HepG2 (cell line): Measurements from ENCODE around the gene HOMEZ. TPM values are rescaled to one million over a fixed set of nuclear protein-coding genes. Genes with fewer than 3 reads are reported as not detected.

Source experiments
- CCAR2 ChIP-seq: fragments of 200-400 bp; formaldehyde crosslinking; optimal IDR thresholded peaks from 2 replicates; pipeline ENCODE3; 2018; ENCODE audit warnings: low read depth, mild to moderate bottlenecking, low read length, moderate library complexity
- CTCF ChIP-seq: sonication (generic); formaldehyde crosslinking; IDR thresholded peaks from 2 replicates; pipeline ENCODE4 v1.5.0; 2020; ENCODE audit warnings: mild to moderate bottlenecking, missing genetic modification reagents, moderate library complexity
- KLF15 ChIP-seq: sonication (generic); formaldehyde crosslinking; IDR thresholded peaks from 2 replicates; pipeline ENCODE4 v1.8.1; 2023; ENCODE audit warnings: borderline replicate concordance, mild to moderate bottlenecking, inconsistent platforms, missing genetic modification reagents, mixed read lengths
- SMARCE1 ChIP-seq: fragments of 450-650 bp; IDR thresholded peaks from 2 replicates; pipeline ENCODE4 v1.6.1; 2017; ENCODE audit warnings: borderline replicate concordance
- TAF1 ChIP-seq: sonication (generic); formaldehyde crosslinking; IDR thresholded peaks from 2 replicates; pipeline ENCODE4 v1.4.0; 2020; ENCODE audit warnings: missing genetic modification reagents
- ZNF10 ChIP-seq: sonication (generic); formaldehyde crosslinking; IDR thresholded peaks from 2 replicates; pipeline ENCODE4 v1.4.0; 2020; ENCODE audit warnings: mild to moderate bottlenecking, low read depth, missing genetic modification reagents, borderline replicate concordance
- ZNF263 ChIP-seq: sonication (generic); formaldehyde crosslinking; IDR thresholded peaks from 2 replicates; pipeline ENCODE4 v1.4.0; 2020; ENCODE audit warnings: missing genetic modification reagents
- ZNF264 ChIP-seq: sonication (generic); formaldehyde crosslinking; IDR thresholded peaks from 2 replicates; pipeline ENCODE4 v1.4.0; 2020; ENCODE audit warnings: missing genetic modification reagents
- polyA plus RNA-seq, 8 experiments: library from polyadenylated mRNA; depleted of rRNA in 3 of 8; stranded (reverse) in 7 of 8; unstranded in 1 of 8; fragments of >200 nt; fragmentation: Illumina TruSeq in 4 of 8; extraction: Trizol in 4 of 8; gene quantifications; 2 replicates each; pipeline versions ENCODE4 v1.2.1 to v1.2.3, GENCODE V29; 2011 to 2016; ENCODE audit warnings: low read depth in 4 of 8, missing spikeins in 1 of 8, mixed read lengths in 1 of 8; ENCODE audit not compliant: insufficient read depth in 1 of 8
- total RNA-seq, 5 experiments: library from RNA; depleted of rRNA; stranded (reverse); fragments of >200 nt; fragmentation: Illumina TruSeq; extraction: Trizol; gene quantifications; 2 replicates each; pipeline ENCODE4 v1.2.3, GENCODE V29; 2016; ENCODE audit warnings: low read depth in 1 of 5
- TF ChIP-seq, protein P1 (sequence below): sonication (generic); formaldehyde crosslinking; IDR thresholded peaks from 2 replicates; pipeline ENCODE4 v1.4.0; 2020; ENCODE audit warnings: mild to moderate bottlenecking, missing genetic modification reagents
- TF ChIP-seq, protein P2 (sequence below): IDR thresholded peaks from 2 replicates; pipeline ENCODE4 v1.6.1; 2016; ENCODE audit warnings: missing biosample characterization, missing genetic modification reagents, low read depth
- TF ChIP-seq, protein P3 (sequence below): sonication (generic); formaldehyde crosslinking; IDR thresholded peaks from 2 replicates; pipeline ENCODE4 v1.9.0; 2021; ENCODE audit warnings: missing genetic modification reagents, borderline replicate concordance
- TF ChIP-seq, protein P4 (sequence below): sonication (generic); formaldehyde crosslinking; IDR thresholded peaks from 2 replicates; pipeline ENCODE4 v1.5.1; 2020; ENCODE audit warnings: mild to moderate bottlenecking, missing genetic modification reagents, borderline replicate concordance
- TF ChIP-seq, protein P5 (sequence below): IDR thresholded peaks from 2 replicates; pipeline ENCODE4 v1.6.1; 2018; ENCODE audit warnings: missing genetic modification reagents, mild to moderate bottlenecking, missing compliant biosample characterization

Gene HOMEZ
- total and polyA plus RNA-seq, 2 of the 13 experiments (the other 11 are each of a cell fraction or from before 2014, with no cell fraction given): 14.5 to 31.8 TPM

- TF ChIP-seq, protein P1, sequence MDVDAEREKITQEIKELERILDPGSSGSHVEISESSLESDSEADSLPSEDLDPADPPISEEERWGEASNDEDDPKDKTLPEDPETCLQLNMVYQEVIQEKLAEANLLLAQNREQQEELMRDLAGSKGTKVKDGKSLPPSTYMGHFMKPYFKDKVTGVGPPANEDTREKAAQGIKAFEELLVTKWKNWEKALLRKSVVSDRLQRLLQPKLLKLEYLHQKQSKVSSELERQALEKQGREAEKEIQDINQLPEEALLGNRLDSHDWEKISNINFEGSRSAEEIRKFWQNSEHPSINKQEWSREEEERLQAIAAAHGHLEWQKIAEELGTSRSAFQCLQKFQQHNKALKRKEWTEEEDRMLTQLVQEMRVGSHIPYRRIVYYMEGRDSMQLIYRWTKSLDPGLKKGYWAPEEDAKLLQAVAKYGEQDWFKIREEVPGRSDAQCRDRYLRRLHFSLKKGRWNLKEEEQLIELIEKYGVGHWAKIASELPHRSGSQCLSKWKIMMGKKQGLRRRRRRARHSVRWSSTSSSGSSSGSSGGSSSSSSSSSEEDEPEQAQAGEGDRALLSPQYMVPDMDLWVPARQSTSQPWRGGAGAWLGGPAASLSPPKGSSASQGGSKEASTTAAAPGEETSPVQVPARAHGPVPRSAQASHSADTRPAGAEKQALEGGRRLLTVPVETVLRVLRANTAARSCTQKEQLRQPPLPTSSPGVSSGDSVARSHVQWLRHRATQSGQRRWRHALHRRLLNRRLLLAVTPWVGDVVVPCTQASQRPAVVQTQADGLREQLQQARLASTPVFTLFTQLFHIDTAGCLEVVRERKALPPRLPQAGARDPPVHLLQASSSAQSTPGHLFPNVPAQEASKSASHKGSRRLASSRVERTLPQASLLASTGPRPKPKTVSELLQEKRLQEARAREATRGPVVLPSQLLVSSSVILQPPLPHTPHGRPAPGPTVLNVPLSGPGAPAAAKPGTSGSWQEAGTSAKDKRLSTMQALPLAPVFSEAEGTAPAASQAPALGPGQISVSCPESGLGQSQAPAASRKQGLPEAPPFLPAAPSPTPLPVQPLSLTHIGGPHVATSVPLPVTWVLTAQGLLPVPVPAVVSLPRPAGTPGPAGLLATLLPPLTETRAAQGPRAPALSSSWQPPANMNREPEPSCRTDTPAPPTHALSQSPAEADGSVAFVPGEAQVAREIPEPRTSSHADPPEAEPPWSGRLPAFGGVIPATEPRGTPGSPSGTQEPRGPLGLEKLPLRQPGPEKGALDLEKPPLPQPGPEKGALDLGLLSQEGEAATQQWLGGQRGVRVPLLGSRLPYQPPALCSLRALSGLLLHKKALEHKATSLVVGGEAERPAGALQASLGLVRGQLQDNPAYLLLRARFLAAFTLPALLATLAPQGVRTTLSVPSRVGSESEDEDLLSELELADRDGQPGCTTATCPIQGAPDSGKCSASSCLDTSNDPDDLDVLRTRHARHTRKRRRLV (CRISPR knock-in tag): peak; percentile 60
- TF ChIP-seq, protein P2, sequence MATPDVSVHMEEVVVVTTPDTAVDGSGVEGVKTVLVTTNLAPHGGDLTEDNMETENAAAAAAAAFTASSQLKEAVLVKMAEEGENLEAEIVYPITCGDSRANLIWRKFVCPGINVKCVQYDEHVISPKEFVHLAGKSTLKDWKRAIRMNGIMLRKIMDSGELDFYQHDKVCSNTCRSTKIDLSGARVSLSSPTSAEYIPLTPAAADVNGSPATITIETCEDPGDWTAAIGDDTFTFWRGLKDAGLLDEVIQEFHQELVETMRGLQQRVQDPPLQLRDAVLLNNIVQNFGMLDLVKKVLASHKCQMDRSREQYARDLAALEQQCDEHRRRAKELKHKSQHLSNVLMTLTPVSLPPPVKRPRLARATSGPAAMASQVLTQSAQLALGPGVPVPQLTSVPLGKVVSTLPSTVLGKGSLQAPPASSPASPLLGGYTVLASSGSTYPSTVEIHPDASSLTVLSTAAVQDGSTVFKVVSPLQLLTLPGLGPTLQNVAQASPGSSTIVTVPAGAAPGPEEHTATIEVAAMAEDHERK: peak; percentile 26
- TF ChIP-seq ZNF10 (0 out of 2 replicates have a peak, but pooled peaks have one; percentile 73), CCAR2 (peak; percentile 91), SMARCE1 (no peak), CTCF (CRISPR knock-in tag) (peak; percentile 10), ZNF264 (CRISPR knock-in tag) (peak; percentile 97), ZNF263 (CRISPR knock-in tag) (peak; percentile 71), TAF1 (peak; percentile 81), KLF15 (CRISPR knock-in tag) (peak; percentile 85; the same call in 1 of the 2 replicates)
- TF ChIP-seq, protein P3, sequence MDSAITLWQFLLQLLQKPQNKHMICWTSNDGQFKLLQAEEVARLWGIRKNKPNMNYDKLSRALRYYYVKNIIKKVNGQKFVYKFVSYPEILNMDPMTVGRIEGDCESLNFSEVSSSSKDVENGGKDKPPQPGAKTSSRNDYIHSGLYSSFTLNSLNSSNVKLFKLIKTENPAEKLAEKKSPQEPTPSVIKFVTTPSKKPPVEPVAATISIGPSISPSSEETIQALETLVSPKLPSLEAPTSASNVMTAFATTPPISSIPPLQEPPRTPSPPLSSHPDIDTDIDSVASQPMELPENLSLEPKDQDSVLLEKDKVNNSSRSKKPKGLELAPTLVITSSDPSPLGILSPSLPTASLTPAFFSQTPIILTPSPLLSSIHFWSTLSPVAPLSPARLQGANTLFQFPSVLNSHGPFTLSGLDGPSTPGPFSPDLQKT (CRISPR knock-in tag): no peak
- TF ChIP-seq, protein P4, sequence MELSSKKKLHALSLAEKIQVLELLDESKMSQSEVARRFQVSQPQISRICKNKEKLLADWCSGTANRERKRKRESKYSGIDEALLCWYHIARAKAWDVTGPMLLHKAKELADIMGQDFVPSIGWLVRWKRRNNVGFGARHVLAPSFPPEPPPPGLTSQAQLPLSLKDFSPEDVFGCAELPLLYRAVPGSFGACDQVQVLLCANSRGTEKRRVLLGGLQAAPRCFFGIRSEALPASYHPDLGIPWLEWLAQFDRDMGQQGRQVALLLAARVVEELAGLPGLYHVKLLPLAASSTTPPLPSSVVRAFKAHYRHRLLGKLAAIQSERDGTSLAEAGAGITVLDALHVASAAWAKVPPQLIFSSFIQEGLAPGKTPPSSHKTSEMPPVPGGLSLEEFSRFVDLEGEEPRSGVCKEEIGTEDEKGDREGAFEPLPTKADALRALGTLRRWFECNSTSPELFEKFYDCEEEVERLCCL (CRISPR knock-in tag): no peak; the same call in 1 of the 2 replicates
- TF ChIP-seq, protein P5, sequence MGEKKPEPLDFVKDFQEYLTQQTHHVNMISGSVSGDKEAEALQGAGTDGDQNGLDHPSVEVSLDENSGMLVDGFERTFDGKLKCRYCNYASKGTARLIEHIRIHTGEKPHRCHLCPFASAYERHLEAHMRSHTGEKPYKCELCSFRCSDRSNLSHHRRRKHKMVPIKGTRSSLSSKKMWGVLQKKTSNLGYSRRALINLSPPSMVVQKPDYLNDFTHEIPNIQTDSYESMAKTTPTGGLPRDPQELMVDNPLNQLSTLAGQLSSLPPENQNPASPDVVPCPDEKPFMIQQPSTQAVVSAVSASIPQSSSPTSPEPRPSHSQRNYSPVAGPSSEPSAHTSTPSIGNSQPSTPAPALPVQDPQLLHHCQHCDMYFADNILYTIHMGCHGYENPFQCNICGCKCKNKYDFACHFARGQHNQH (CRISPR knock-in tag): peak; percentile 98
Observed at GRCh38 chr14:23320584-23321571, 34.9 kb upstream of the HOMEZ start, which contains the start of gene PABPN1 (continued).
